Measurements from ENCODE around the gene MTFR1L. TPM values are rescaled to one million over a fixed set of nuclear protein-coding genes. Genes with fewer than 3 reads are reported as not detected.

Gene MTFR1L
- total RNA-seq, 2 experiments from 2014 or later = 25.5 to 28.0 TPM

- H3K9me3 Mint-ChIP-seq = no peaks in the 10 kb centered on the region
- POLR2A ChIA-PET = no interaction called here
- intact Hi-C loops (cut with DNase I, micrococcal nuclease) = no loop called here
- Histone ChIP-seq H3K27ac (ENCODE audit: low read depth in 1 of 2, low read length in 2 of 2) (no peak overlapping the region), H3K4me1 (ENCODE audit: insufficient read depth, low read length) (no peaks in the 10 kb centered on the region), H3K36me3 (ENCODE audit: insufficient read depth, low read length) (no peaks in the 10 kb centered on the region), H3K4me3 (ENCODE audit: low read length) (no peak overlapping the region), H3K9me3 (ENCODE audit: control insufficient read depth in 1 of 2, insufficient read depth in 1 of 2, low read length in 2 of 2) (peaks cover 0 to 4% of the 10 kb centered on the region in 2 experiments), H3K27me3 (ENCODE audit: control insufficient read depth in 1 of 2, insufficient read depth in 2 of 2, low read length in 2 of 2) (no peaks in the 10 kb centered on the region)
- DNase-seq = no peak
- no peak for ATAC-seq (ENCODE audit: poor library complexity)
- no peaks in the 10 kb centered on the region for H3K36me3 Mint-ChIP-seq (ENCODE audit: low read depth)
- no peaks in the 10 kb centered on the region for H3K4me1 Mint-ChIP-seq (ENCODE audit: low read depth)
- CTCF ChIA-PET = interaction anchor here (0.6 kb wide), 1 partner anchor 648 kb away, joined by 3 read pairs; no protein-coding TSS in a partner anchor
- no peak overlapping the region for H3K27ac Mint-ChIP-seq
- H3K27me3 Mint-ChIP-seq = no peaks in the 10 kb centered on the region
- no peak for TF ChIP-seq CTCF (IDR thresholded peaks at IDR 0.05)
- H3K4me3 Mint-ChIP-seq = no peak overlapping the region
These were observed 23.7 kb downstream of the MTFR1L start for GRCh38 chr1:25843483-25843882.

GRCh38 chr1:25844536-25845337 lies 25.0 kb downstream of the MTFR1L start:
- H3K9me3 Mint-ChIP-seq = no peaks in the 10 kb centered on the region
- H3K36me3 Mint-ChIP-seq (ENCODE audit: low read depth) = no peaks in the 10 kb centered on the region
- peaks cover 0 to 2% of the 10 kb centered on the region in 2 experiments for H3K9me3 ChIP-seq (ENCODE audit: control insufficient read depth in 1 of 2, insufficient read depth in 1 of 2, low read length in 2 of 2)
- no peak for TF ChIP-seq CTCF (IDR thresholded peaks at IDR 0.05)
- no peaks in the 10 kb centered on the region for H3K4me1 ChIP-seq (ENCODE audit: insufficient read depth, low read length)
- H3K27me3 ChIP-seq (ENCODE audit: control insufficient read depth in 1 of 2, insufficient read depth in 2 of 2, low read length in 2 of 2) = no peaks in the 10 kb centered on the region
- no peak overlapping the region for H3K4me3 ChIP-seq (ENCODE audit: low read length)
- no peak for ATAC-seq (ENCODE audit: poor library complexity)
- H3K27ac Mint-ChIP-seq = no peak overlapping the region
- no peak overlapping the region for H3K4me3 Mint-ChIP-seq
- H3K4me1 Mint-ChIP-seq (ENCODE audit: low read depth) = no peaks in the 10 kb centered on the region
- no peaks in the 10 kb centered on the region for H3K36me3 ChIP-seq (ENCODE audit: insufficient read depth, low read length)
- ChIA-PET POLR2A (interaction anchor here (0.7 kb wide), 2 partner anchors 15 to 202 kb away, joined by 3 to 4 read pairs; partner anchors contain the start of gene AUNIP), CTCF (interaction anchor here (0.7 kb wide), 1 partner anchor 210 kb away, joined by 4 read pairs; no protein-coding TSS in a partner anchor)
- DNase-seq = no peak
- no peaks in the 10 kb centered on the region for H3K27me3 Mint-ChIP-seq
- no peak overlapping the region for H3K27ac ChIP-seq (ENCODE audit: low read depth in 1 of 2, low read length in 2 of 2)
- intact Hi-C loops (cut with DNase I, micrococcal nuclease) = no loop called here

GRCh38 chr1:25845664-25846063 lies 25.9 kb downstream of the MTFR1L start:
- ChIA-PET POLR2A (interaction anchor here (0.7 to 1.2 kb wide), 2 partner anchors 14 to 354 kb away, joined by 3 to 4 read pairs; partner anchors contain the start of gene AUNIP), CTCF (no interaction called here)
- Mint-ChIP-seq H3K4me3 (no peak overlapping the region), H3K36me3 (ENCODE audit: low read depth) (no peaks in the 10 kb centered on the region), H3K4me1 (ENCODE audit: low read depth) (no peaks in the 10 kb centered on the region), H3K9me3 (no peaks in the 10 kb centered on the region), H3K27me3 (no peaks in the 10 kb centered on the region), H3K27ac (no peak overlapping the region)
- Histone ChIP-seq H3K27ac (ENCODE audit: low read depth in 1 of 2, low read length in 2 of 2) (no peak overlapping the region), H3K4me3 (ENCODE audit: low read length) (no peak overlapping the region), H3K27me3 (ENCODE audit: control insufficient read depth in 1 of 2, insufficient read depth in 2 of 2, low read length in 2 of 2) (no peaks in the 10 kb centered on the region), H3K36me3 (ENCODE audit: insufficient read depth, low read length) (no peaks in the 10 kb centered on the region), H3K9me3 (ENCODE audit: control insufficient read depth in 1 of 2, insufficient read depth in 1 of 2, low read length in 2 of 2) (no peaks in the 10 kb centered on the region), H3K4me1 (ENCODE audit: insufficient read depth, low read length) (no peaks in the 10 kb centered on the region)
- ATAC-seq (ENCODE audit: poor library complexity) = no peak
- no peak for TF ChIP-seq CTCF (IDR thresholded peaks at IDR 0.05)
- intact Hi-C loops (cut with DNase I, micrococcal nuclease) = no loop called here
- DNase-seq = no peak

All from CD4-positive, alpha-beta T cell (primary cell).